HG02610 (cell line): Measurements from ENCODE around the gene EIF6.

Experiments
- ATAC-seq: cut with Tn5 transposase; IDR thresholded peaks from one replicate; pipeline ENCODE4 v1.9.1; 2021; ENCODE audit warnings: mild to moderate bottlenecking, moderate library complexity; ENCODE audit not compliant: unreplicated experiment

The EIF6 gene

GRCh38 chr20:35295674-35296073, 11.1 kb upstream of the EIF6 start:
- no peak for ATAC-seq

GRCh38 chr20:35295058-35295457, 10.5 kb upstream of the EIF6 start:
- no peak for ATAC-seq

- ATAC-seq: no peak
Observed at GRCh38 chr20:35294293-35294685, 9.7 kb upstream of the EIF6 start.

- ATAC-seq: no peak
Observed at GRCh38 chr20:35293303-35294292, 9.0 kb upstream of the EIF6 start.

GRCh38 chr20:35292504-35293285, 8.1 kb upstream of the EIF6 start:
- ATAC-seq: no peak

- no peak for ATAC-seq
Observed at GRCh38 chr20:35291654-35292503, 7.3 kb upstream of the EIF6 start, which contains the start of gene FAM83C. FAM83C (minus strand) TSS chr20:35292425; CDS start chr20:35292304, 121 bp downstream.

GRCh38 chr20:35290887-35291417, 6.4 kb upstream of the EIF6 start:
- no peak for ATAC-seq

DNA sequence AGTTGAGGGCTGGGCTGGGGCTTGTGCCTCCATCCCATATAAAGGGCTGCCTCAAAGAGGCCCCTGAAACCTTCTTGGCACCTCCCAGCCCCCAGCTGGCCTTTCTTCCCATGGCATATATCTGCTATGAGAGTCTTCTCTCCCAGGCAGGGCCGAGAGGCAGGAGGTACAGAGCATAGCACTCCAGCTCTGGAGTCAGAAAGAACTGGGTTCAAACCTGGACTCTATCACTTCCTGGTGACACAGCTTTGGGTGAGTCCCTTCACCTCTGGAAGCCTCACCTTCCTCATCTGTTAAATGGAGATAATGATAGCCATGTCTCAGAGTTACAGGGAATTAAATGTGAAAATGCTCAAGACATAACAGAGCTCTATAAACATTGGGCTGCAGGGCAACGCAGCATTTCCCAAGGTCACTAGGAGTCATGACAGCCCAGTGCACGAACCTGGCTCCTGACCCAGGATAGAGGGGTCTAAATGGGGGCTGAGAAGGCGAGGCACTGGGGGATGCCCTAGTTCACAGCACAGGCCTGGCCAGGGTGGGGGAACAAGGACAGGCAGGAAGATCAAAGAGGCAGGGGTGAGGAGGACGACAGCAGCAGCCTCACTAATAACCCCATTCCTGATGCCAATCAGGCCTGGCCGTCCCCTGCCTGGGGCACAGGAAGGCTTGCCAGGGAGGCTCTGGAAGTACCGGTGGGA, 5.8 kb upstream of the EIF6 start:
- ATAC-seq: no peak

DNA sequence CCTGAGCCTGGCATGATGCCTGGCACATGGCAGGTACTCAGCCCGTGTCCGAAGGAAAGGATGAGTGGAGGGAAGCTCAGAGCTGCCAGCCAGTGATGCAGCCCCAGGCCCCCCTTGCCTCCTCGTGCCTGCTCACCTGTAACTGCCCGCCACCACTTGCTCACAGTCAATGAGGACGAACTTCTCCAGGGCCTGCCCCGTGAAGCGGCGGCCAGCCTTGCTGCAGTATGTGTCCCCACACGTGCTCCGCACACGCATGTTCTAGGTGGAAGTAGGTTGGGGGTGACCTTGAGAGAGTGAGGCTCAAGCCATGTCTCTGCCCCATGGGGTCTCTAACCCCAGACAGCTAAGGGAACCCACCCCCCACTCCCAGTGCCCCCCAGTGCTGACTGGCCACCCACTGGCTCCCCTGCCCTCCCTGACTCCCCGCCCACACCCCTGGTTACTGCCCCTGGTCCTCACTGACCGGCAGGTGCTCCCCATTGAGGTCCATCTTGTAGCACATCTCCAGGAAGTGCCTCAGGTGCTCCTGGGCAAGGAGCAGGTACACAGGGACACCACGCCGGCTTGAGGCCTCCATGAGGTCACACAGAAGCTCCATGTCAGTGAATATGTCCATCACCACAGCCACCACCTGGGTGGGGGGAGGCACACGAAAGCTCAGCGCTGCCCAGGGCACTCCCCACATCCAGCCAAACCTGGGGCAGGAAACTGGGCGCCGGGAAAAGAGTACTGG, 3.9 kb upstream of the EIF6 start:
- ATAC-seq: no peak

GRCh38 chr20:35287509-35288324, 3.1 kb upstream of the EIF6 start:
- ATAC-seq: no peak

DNA sequence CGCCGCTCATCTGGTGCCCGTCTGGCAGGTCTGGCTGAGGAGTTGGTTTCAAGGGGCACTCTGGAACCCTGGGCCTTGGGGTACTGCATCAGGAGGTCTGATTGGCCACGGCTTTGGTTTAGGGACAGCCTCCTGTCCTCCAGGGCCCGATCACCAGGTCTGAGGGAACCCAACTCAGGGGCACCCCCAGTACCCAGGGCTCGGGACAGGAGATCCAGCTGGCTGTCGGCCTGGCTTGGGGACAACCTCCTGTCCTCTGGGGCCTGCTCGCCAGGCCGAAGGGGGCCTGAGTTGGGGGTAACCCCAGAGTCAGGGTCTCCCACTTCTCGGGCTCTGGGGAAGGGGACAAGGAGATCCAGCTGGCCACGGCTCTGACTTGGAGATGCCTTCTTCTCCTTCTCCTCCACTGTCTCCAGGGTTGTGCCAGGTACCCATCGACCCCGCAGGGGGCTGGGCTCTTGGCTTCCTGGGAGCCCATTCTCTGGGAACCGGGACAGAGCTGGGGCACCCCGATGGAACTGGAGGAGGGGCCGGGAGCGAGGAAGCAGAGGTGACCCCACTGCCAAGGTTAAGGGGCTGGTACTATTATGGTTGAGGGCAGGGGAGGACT, 2.4 kb upstream of the EIF6 start:
- ATAC-seq: no peak

DNA sequence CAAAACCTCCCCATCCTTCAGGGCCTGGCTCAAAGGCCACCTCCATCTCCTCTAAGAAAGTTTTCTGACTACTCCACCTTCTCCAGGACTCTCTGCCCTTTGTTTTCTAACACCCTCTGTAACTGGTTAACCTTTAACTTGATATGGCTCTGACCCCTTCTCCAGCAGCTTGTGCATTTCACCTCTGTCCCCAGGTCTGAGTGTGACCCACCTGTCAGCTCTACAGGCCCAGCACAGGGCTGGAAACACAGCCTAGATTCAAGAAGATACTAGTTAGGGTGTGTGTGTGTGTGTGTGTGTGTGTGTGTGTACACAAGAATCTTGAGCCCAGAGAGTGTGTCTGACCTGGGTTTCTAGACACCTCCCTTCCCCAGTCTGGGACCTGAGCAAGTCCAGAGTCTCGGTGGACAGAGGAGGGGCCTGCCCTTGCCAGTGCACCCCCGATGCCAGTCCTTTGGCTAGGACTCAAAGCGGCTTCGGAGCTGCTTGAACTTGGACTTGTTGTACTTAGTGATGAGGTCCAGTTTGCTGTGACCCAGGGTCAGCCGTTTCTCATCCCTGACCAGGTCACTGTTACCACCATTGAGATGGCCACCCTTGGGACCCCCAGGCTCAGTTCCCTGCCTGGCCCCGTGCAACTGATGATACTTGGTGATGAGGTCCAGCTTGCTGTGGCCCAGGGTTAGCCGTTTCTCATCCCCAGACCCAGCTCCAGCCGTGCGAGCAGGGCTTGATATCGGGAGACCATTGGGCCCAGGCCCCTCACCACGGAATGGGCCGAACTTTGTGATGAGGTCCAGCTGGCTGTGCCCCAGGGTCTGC, 1.7 kb upstream of the EIF6 start:
- no peak for ATAC-seq

GRCh38 chr20:35285806-35286076, 1.2 kb upstream of the EIF6 start:
- ATAC-seq: no peak

- ATAC-seq: no peak
Observed at GRCh38 chr20:35284992-35285805, 627 bp upstream of the EIF6 start.

GRCh38 chr20:35283441-35284266, 918 bp downstream of the EIF6 start:
- no peak for ATAC-seq
